H9 (cell line): ENCODE measurements around the gene PIP4P1. TPM values are rescaled to one million over a fixed set of nuclear protein-coding genes. Genes with fewer than 3 reads are reported as not detected.
A peak's percentile ranks its signal among the peaks of the same experiment; 100 is the strongest.

ENCODE experiments used
- DNase-seq: peaks from one replicate; pipeline ENCODE4 v3.0.0-alpha.2; 2017
- H2AFZ ChIP-seq: one replicate; pipeline ENCODE4 v1.6.1; 2013; ENCODE audit warnings: mild to moderate bottlenecking, low read length, control low read depth, moderate library complexity
- H2AK5ac ChIP-seq: 2 replicates; pipeline ENCODE4 v1.6.1; 2013; ENCODE audit warnings: low read length, control low read depth, mixed read lengths; ENCODE audit not compliant: insufficient read length
- H2BK120ac ChIP-seq: one replicate; pipeline ENCODE4 v1.6.1; 2013; ENCODE audit warnings: low read depth, mild to moderate bottlenecking, low read length, control low read depth, inconsistent platforms; ENCODE audit not compliant: poor library complexity, severe bottlenecking
- H2BK12ac ChIP-seq: 2 replicates; pipeline ENCODE4 v1.6.1; 2013; ENCODE audit warnings: low read length, control low read depth, mixed read lengths, low read depth; ENCODE audit not compliant: insufficient read length
- H2BK15ac ChIP-seq: 2 replicates; pipeline ENCODE4 v1.6.1; 2013; ENCODE audit warnings: low read depth, low read length, control low read depth
- H2BK20ac ChIP-seq: one replicate; pipeline ENCODE4 v1.6.1; 2013; ENCODE audit warnings: low read depth, mild to moderate bottlenecking, low read length, control low read depth, inconsistent platforms; ENCODE audit not compliant: poor library complexity, severe bottlenecking
- H2BK5ac ChIP-seq: 2 replicates; pipeline ENCODE4 v1.6.1; 2013; ENCODE audit warnings: low read length, control low read depth, mixed read lengths; ENCODE audit not compliant: insufficient read length
- H3K14ac ChIP-seq: 2 replicates; pipeline ENCODE4 v1.6.1; 2013; ENCODE audit warnings: low read length, control low read depth; ENCODE audit not compliant: insufficient read depth
- H3K18ac ChIP-seq: 2 replicates; pipeline ENCODE4 v1.6.1; 2013; ENCODE audit warnings: low read depth, mild to moderate bottlenecking, mixed read lengths, low read length, control low read depth; ENCODE audit not compliant: insufficient read length
- H3K23ac ChIP-seq: 2 replicates; pipeline ENCODE4 v1.6.1; 2013; ENCODE audit warnings: low read length, control low read depth, mixed read lengths, low read depth; ENCODE audit not compliant: insufficient read length
- H3K23me2 ChIP-seq: 2 replicates; pipeline ENCODE4 v1.6.1; 2013; ENCODE audit warnings: low read depth, mild to moderate bottlenecking, mixed read lengths, low read length, control low read depth; ENCODE audit not compliant: insufficient read length, poor library complexity, severe bottlenecking
- H3K27ac ChIP-seq: 2 replicates; pipeline ENCODE4 v1.5.1; 2013; ENCODE audit warnings: low read length, control low read depth, mixed read lengths, low read depth; ENCODE audit not compliant: insufficient read length
- H3K27me3 ChIP-seq: 2 replicates; pipeline ENCODE4 v1.6.1; 2013; ENCODE audit warnings: low read length, control low read depth, inconsistent platforms; ENCODE audit not compliant: insufficient read depth
- H3K4ac ChIP-seq: 2 replicates; pipeline ENCODE4 v1.6.1; 2013; ENCODE audit warnings: low read depth, mild to moderate bottlenecking, control low read depth, inconsistent platforms, low read length, moderate library complexity
- H3K4me1 ChIP-seq: 2 replicates; pipeline ENCODE4 v1.6.1; 2013; ENCODE audit warnings: low read length, control low read depth, inconsistent platforms; ENCODE audit not compliant: insufficient read depth
- H3K4me2 ChIP-seq: 2 replicates; pipeline ENCODE4 v1.6.1; 2013; ENCODE audit warnings: low read length, control low read depth, mixed read lengths; ENCODE audit not compliant: insufficient read length, insufficient read depth
- H3K56ac ChIP-seq: 2 replicates; pipeline ENCODE4 v1.6.1; 2013; ENCODE audit warnings: low read depth, mild to moderate bottlenecking, mixed read lengths, low read length, control low read depth; ENCODE audit not compliant: insufficient read length
- H3K79me1 ChIP-seq: 2 replicates; pipeline ENCODE4 v1.6.1; 2013; ENCODE audit warnings: low read depth, mild to moderate bottlenecking, moderate library complexity, low read length, control low read depth, inconsistent platforms; ENCODE audit not compliant: insufficient read depth, poor library complexity, severe bottlenecking
- H3K79me2 ChIP-seq: 2 replicates; pipeline ENCODE4 v1.6.1; 2013; ENCODE audit warnings: low read length, control low read depth, inconsistent platforms; ENCODE audit not compliant: insufficient read depth
- H3K9ac ChIP-seq: 2 replicates; pipeline ENCODE4 v1.6.1; 2013; ENCODE audit warnings: low read length, control low read depth, mixed read lengths; ENCODE audit not compliant: insufficient read length; ENCODE audit errors: extremely low read depth
- H3K9me3 ChIP-seq: one replicate; pipeline ENCODE4 v1.6.1; 2013; ENCODE audit warnings: low read depth, low read length, inconsistent platforms; ENCODE audit not compliant: control insufficient read depth
- H3T11ph ChIP-seq: one replicate; pipeline ENCODE4 v1.6.1; 2013; ENCODE audit warnings: mild to moderate bottlenecking, low read length, control low read depth, inconsistent platforms
- H4K20me1 ChIP-seq: one replicate; pipeline ENCODE4 v1.6.1; 2013; ENCODE audit not compliant: control insufficient read depth, insufficient read length, insufficient read depth
- H4K5ac ChIP-seq: 2 replicates; pipeline ENCODE4 v1.6.1; 2013; ENCODE audit warnings: low read depth, mild to moderate bottlenecking, mixed read lengths, low read length, control low read depth; ENCODE audit not compliant: insufficient read length
- H4K8ac ChIP-seq: replicated peaks from 2 replicates; pipeline ENCODE4 v1.6.1; 2013; ENCODE audit warnings: low read length, control low read depth, mixed read lengths, low read depth; ENCODE audit not compliant: insufficient read length
- H4K91ac ChIP-seq: 2 replicates; pipeline ENCODE4 v1.6.1; 2013; ENCODE audit warnings: low read depth, mild to moderate bottlenecking, moderate library complexity, mixed read lengths, low read length, control low read depth; ENCODE audit not compliant: insufficient read length
- H3K27ac Mint-ChIP-seq, 3 experiments: 2 replicates in 2 of 3; 3 replicates in 1 of 3; pipeline ENCODE4 v1.8.0; 2020 to 2021; ENCODE audit warnings: mixed read lengths in 3 of 3, mild to moderate bottlenecking in 1 of 3, moderate library complexity in 1 of 3
- H3K27me3 Mint-ChIP-seq: 2 replicates; pipeline ENCODE4 v1.8.0; 2021; ENCODE audit warnings: low read depth, mild to moderate bottlenecking, moderate library complexity, mixed read lengths
- H3K36me3 Mint-ChIP-seq, 3 experiments: 2 replicates in 2 of 3; 3 replicates in 1 of 3; pipeline ENCODE4 v1.8.0; 2020 to 2021; ENCODE audit warnings: low read depth in 3 of 3, mixed read lengths in 3 of 3; ENCODE audit not compliant: insufficient read depth in 1 of 3
- H3K4me1 Mint-ChIP-seq, 2 experiments: 2 replicates each; pipeline ENCODE4 v1.8.0; 2020; ENCODE audit warnings: mixed read lengths in 2 of 2
- H3K4me3 Mint-ChIP-seq, 2 experiments: 2 replicates in 1 of 2; 3 replicates in 1 of 2; pipeline ENCODE4 v1.8.0; 2020 to 2021; ENCODE audit warnings: mild to moderate bottlenecking in 2 of 2, mixed read lengths in 2 of 2, moderate library complexity in 1 of 2
- H3K9me3 Mint-ChIP-seq, 2 experiments: 2 replicates in 1 of 2; 3 replicates in 1 of 2; pipeline ENCODE4 v1.8.0; 2020; ENCODE audit warnings: mild to moderate bottlenecking in 2 of 2, mixed read lengths in 2 of 2, moderate library complexity in 1 of 2
- WGBS: extraction: QIAGEN DNeasy Blood & Tissue Kit; methylation state at CpG from one replicate; pipeline ENCODE4 v1.1.7; 2013; ENCODE audit warnings: missing lambda C conversion rate, low lambda C conversion rate, mixed read lengths; ENCODE audit not compliant: insufficient read length; ENCODE audit errors: extremely low coverage; 5-methylcytosine and 5-hydroxymethylcytosine counted together
- total RNA-seq: library from RNA; stranded (reverse); gene quantifications from 2 replicates; pipeline ENCODE4 v1.2.1, GENCODE V29; 2021
- TF ChIP-seq, protein P1 (sequence below): fragments of 200-600 bp; sonication (generic); conservative IDR thresholded peaks from 3 replicates; pipeline ENCODE4 v1.8.0; 2021; ENCODE audit warnings: antibody characterized with exemption, mild to moderate bottlenecking

Gene PIP4P1
- total RNA-seq, 1 experiment from 2014 or later, result 41.6 TPM

DNA sequence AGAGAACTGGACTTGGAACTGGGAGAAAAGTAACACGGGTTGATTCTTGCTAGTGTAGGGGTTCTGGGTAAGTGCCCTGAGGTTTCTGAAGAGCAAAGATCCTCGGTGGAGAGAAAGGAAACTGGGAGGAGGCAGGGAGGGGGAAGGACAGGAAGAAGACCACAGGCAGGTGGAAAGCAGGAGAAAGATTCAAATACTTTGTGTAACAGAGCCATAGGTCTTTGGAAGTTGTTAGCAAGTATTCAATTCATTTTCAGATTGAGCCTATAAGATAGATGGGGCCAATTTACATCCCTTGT is 9.3 kb upstream of the PIP4P1 start:
- Histone ChIP-seq H2BK120ac (peak overlapping the region; percentile 16), H4K20me1 (peaks cover 2% of the 10 kb centered on the region), H2BK5ac (no peak overlapping the region), H3K9ac (peak overlapping the region; percentile 87), H3K56ac (no peak overlapping the region), H3K79me1 (peaks cover 9% of the 10 kb centered on the region), H3T11ph (no peak overlapping the region), H2BK12ac (no peak overlapping the region), H3K9me3 (no peaks in the 10 kb centered on the region), H3K23me2 (peaks cover 15% of the 10 kb centered on the region), H3K27me3 (no peaks in the 10 kb centered on the region; the same call in 1 of the 2 replicates), H2BK15ac (no peak overlapping the region), H2AK5ac (no peak overlapping the region), H3K23ac (no peak overlapping the region), H4K5ac (no peak overlapping the region), H3K4me1 (no peaks in the 10 kb centered on the region), H2AFZ (no peak overlapping the region), H3K14ac (peak overlapping the region; percentile 64; the same call in 1 of the 2 replicates), H3K4me2 (peak overlapping the region; percentile 96), H4K8ac (no peak overlapping the region), H3K4ac (no peak overlapping the region), H3K79me2 (peaks cover 11% of the 10 kb centered on the region; the same call in 1 of the 2 replicates), H4K91ac (no peak overlapping the region), H3K18ac (no peak overlapping the region), H2BK20ac (no peak overlapping the region), H3K27ac (no peak overlapping the region)
- DNase-seq, result no peak
- Mint-ChIP-seq H3K27me3 (no peaks in the 10 kb centered on the region), H3K27ac (peak overlapping the region; percentile 0 to 42 (median 24); a peak in 4 of 7 replicates), H3K36me3 (peaks cover 33 to 51% (median 42%) of the 10 kb centered on the region in 3 experiments; a peak in 6 of 7 replicates), H3K4me1 (peaks cover 20 to 21% of the 10 kb centered on the region in 2 experiments), H3K9me3 (no peaks in the 10 kb centered on the region), H3K4me3 (peak overlapping the region; percentile 97)
- TF ChIP-seq, protein P1, sequence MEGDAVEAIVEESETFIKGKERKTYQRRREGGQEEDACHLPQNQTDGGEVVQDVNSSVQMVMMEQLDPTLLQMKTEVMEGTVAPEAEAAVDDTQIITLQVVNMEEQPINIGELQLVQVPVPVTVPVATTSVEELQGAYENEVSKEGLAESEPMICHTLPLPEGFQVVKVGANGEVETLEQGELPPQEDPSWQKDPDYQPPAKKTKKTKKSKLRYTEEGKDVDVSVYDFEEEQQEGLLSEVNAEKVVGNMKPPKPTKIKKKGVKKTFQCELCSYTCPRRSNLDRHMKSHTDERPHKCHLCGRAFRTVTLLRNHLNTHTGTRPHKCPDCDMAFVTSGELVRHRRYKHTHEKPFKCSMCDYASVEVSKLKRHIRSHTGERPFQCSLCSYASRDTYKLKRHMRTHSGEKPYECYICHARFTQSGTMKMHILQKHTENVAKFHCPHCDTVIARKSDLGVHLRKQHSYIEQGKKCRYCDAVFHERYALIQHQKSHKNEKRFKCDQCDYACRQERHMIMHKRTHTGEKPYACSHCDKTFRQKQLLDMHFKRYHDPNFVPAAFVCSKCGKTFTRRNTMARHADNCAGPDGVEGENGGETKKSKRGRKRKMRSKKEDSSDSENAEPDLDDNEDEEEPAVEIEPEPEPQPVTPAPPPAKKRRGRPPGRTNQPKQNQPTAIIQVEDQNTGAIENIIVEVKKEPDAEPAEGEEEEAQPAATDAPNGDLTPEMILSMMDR, result no peak
- no CpG with 5 or more reads among the region's 2 CpGs for WGBS
